Stimulated activated CD8-positive, alpha-beta memory T cell treated with anti-CD3 and anti-CD28 coated beads, Interleukin-4, amount 100 ng/mL, for 24 hours (primary cell): ENCODE results near the gene IFNG-AS1.

Source experiments
- DNase-seq: peaks from one replicate; pipeline ENCODE4 v3.0.0-alpha.2; 2020; ENCODE audit warnings: low read depth

Gene IFNG-AS1

DNA sequence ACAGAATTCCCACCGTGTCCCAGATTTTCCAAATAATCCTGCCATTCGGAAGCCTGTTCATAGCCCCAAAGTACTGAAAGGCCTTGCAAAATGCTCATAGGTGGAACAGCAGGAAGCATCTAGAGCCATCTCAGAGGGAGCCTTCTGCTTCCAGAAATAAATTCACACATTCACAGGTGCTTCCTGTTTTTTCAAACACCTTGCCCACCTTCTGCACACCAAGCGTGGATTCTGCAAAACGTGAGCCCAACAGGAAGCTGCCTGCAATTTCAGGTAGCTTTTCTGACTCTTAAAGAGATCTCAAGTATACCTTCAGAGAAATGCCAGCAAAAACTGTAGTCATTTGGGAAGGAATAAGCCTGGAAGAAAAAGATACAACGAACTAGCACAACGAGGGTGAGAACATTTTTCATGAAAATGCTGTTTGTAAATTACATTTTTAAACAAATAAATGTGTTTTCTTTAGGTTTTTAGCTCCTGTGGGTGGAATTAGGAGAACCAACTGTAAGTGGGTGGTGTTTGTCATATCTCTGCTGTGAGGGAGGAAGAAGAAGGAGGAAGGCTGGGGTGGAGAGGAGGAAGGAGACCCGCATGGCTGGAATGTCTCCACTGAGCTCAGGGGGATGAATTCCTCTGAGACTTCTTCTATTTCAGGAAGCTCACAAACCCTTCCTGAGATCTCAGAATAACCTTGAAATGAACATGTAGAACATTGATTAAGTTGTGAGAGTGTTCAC is at the start of gene IFNG-AS1:
Gene IFNG-AS1, plus strand, starts transcription at position 264 of the 737 bp plus-strand sequence.
- no peak for DNase-seq

DNA sequence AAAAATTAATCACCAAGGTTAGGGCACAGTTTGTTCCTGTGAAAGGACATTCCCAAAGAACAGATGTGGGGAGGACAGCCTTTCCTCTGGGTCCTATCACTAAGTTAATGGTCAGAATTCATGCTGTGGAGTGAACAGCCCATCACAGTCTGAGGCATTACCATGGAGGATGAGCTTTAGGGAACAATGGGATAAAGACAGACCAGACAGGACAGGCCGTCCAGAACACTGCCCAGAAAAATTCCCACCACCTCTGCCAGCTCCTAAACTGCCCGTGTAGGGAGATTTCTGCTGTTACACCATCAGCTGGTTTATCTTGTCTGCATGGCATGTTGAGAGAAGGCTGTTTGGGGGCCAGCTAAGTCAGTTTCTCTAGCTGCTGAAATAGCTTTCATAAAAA is 49.6 kb upstream of the IFNG-AS1 start:
- no peak for DNase-seq

DNA sequence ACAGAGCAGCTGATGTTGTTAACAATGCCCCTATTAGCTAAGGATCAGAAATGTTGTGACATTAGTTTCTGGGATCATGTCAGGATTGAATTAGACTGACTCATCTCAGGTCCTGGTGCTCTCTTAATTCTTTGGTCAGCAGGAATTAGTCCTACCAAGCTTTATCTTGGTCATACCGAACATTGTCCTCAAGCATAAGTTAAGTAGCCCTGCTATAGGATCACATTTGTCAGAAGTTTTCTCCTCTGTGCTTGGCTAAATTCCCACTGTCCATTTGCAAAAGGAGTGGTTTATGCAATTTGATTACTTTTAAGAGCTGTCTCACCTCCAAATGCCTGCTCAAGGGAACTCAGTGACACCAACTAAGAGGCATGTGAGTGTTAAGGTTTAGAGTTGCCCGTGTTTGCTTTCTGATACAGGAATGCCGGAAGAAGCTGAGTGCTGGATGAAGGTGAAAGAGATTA is 48.4 kb upstream of the IFNG-AS1 start:
- DNase-seq, result no peak

DNA sequence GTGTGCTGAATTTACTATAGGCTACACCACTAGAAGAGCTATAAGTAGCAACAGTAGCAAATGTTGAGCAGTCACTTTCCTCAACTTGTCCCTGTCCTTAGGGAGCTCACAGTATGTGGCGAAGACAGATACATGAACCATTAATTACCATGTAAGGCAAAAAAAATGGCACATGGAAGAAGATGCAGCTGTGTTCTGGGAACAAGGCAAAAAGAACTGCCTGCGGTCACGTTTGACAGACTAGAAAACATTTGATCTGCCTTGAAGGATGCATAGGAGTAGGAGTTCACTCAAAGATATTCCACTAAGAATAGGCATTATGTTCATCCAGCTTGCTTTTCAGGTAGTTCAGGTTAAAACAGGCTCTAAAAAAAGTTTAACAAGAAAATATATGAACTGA is 46.5 kb upstream of the IFNG-AS1 start:
- DNase-seq, result no peak

DNA sequence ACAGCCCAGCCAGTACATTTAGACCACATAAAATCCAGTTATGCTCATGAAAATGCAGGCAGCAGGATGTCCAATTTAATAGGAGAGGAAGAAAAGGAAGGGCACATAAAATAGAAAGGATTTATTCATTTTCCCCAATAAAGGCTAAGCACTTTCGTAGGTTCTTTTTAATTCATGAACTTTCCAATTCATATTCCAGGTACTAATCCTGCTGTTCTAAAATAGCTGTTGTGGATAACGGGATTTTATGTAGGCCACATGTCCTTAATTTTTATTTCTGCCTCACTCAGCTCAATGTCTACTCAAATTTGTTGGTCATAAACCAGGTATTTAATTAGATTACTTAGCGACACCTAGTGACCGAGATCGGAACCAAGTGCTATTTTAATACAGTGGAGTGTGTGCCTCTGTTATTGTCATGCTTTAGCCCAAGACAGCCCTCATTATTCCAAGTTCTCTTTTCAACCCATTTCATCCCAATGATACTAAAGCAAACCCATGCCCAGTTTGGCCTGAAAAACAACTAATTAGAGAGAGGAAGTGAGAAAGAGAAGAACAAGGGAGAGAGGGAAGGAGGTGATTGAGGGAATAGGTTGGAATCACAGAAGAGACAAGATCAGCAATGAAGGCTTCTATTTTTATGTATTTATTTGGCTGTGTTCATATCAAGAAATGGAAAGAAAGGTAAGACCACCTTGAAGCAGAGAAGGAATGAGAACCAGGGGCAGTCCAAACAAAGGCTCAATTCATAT is 45.9 kb upstream of the IFNG-AS1 start:
- peak; percentile 38 for DNase-seq

DNA sequence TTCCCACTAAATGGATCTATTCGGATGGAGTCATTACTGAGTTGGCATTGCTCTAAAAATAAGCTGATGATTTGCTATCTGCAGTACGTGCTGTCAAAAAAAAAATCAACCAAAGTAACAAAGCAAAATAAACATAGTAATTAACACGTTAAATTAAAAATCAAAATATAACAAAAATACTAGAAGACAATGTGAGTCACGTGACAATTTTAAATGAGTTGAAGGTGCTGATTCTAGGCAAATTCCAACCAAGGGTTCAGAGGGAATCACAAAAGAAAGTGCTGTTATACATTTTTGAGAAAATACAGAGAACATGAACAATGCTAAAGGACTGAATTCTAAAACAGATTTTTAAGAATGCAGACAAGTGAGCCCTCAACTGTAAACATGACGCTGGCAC is 45.2 kb upstream of the IFNG-AS1 start:
- DNase-seq, result no peak

DNA sequence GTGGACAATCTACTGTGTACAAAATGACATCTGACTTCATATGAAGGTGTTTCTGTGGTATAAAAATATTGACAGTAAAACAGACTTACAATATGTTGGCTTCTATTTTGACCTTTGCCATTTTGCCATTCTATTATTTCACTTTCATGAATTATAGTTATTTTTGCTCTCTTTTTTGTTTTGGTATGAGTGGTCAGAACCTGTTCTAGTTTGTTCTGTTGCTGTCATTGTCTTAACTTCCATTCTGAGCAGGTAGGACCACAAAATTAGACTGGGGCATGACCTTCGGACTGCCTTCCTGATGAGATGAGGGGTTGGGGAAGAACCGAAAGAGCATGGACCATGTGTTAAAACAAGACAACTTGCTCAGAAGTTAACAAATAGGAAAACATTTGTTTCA is 36.5 kb upstream of the IFNG-AS1 start:
- no peak for DNase-seq

DNA sequence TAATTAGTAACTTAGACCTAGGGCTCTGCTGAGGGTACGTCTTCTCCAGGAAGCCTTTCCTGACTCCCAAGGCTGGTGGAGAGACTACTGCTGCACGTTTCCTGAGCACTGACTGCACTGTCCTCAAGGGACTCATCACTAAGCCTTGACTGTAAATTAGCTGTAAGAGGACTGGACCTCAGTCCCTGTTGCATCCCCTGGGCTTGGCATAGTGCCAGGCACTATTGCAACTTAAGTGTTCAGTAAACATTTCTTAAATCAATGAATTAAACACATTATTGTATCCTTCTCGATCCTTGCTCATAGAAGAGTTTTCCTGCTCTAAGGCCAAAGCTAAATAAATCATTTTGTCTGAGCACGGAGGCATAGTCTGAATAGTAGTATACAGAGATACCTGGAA is 31.9 kb upstream of the IFNG-AS1 start:
- DNase-seq, result no peak

DNA sequence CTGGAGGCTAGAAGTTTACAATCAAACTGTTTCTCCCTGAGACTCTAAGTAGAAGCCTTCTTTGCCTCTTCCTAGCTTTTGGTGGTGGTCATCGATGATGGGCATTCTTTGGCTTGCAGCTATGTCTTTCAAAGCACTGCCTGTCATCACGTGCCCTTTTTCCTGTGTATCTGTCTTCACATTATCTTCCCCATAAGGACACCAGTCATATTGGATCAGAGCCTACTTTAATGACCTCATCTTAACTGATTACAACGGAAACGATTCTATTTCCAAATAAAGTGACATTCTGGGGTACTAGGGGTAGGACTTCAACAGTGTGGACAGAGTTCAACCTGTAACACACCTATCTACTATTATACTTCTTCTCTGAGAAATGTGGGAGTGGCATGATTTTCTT is 31.1 kb upstream of the IFNG-AS1 start:
- no peak for DNase-seq

DNA sequence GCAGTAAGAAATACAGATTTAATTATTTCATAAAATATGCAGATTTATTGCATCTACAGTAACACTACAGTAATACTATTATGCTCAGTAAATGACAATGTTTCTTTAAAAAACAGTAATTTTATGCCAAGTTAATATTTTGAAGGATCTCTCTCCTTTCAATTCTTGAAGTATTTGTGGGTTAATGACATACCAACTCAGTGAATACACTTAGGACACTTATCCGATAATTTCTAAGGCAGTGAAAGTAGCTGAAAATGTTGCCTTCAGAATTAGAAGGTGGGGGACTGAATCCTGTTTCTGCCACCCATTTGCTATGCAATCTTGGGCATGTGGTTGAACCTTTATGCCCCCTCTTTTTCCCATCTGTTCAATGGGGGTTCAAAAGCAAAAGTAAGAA is 24.8 kb upstream of the IFNG-AS1 start:
- DNase-seq, result no peak

DNA sequence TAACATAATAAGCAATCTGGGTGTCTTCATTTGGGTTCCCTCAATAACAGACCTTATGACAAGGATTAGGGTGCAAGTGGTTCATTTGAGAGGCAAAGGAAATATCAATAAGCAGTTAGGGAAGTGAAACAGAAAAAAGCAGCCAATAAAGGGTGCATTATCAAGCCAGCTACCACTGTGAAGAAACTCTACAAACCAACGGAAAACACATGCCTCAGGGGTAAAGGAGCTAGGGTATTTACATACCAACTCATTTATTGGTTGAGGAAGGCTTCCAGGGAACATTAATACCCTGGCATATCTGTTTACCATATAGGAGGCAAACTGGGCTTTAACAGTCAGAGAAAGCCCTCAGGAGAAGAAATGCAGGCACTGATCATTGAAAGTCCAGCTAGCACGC is 22.7 kb upstream of the IFNG-AS1 start:
- DNase-seq, result no peak

DNA sequence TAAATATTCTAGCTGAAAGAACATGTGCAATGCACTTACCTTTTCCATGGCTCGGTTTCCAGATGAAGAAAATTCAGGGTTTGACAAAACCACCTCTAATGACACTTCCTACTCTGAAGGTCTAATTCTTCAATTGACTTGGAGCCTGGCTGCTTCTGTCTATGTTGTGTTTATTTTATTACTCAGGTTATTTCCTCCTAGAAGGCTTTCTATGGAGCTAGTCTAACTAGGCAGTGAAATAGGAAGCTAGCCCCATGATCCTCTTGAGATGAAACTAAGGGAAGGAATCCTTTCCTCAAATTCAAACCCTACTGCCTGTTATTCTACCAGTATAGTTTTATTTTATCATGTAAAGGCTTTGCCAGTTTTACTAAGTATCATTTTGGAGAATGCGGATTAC is 20.9 kb upstream of the IFNG-AS1 start:
- DNase-seq, result no peak

DNA sequence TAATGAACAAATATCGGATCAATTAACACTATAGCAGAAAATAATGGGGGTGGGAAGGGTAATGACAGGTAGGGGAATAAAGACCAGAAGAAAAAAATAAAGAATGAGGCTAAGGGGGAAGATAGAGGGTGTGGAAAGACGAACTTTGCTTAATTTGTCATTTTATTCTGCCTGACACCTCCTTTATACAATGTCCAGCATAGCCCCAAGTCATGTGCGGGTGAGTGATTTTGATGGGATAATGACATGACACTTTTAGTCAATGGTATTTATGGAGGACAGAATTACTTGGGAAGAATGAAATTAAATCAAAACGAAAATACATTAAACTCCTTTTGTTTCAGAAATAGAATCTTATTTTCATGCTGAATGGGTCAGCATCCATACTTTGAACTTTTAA is 20.5 kb upstream of the IFNG-AS1 start:
- DNase-seq, result no peak

DNA sequence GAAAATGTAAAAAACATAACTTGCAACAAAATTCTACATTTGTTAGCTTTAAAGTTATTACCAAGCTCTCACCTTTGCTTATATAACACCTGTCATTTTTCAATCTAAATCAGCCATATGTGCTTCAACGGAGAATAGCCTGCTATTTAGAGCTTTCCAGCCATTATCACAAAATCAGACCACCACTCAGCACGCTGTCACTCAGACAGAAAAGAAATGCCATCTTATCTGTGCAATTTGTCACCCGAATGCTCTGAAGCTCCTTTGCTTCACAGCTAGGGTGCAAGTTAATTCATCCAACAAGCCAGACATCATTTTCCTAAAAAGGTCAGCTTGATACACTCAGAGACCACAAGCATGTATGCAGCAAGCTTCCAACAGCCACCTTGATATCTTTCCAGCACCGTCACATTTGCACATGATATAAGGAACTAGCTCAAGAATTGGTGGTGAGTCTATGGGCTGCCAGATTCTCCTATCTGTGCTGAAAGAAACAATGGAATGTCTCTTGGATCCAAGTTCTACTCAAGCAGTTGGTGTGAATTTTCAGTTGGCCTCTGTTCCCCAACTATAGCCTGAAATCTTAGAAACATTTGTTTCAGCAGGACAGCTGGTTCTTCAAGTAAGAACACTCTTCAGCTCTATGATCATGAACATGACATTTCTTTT is 20.0 kb upstream of the IFNG-AS1 start:
- DNase-seq, result no peak

DNA sequence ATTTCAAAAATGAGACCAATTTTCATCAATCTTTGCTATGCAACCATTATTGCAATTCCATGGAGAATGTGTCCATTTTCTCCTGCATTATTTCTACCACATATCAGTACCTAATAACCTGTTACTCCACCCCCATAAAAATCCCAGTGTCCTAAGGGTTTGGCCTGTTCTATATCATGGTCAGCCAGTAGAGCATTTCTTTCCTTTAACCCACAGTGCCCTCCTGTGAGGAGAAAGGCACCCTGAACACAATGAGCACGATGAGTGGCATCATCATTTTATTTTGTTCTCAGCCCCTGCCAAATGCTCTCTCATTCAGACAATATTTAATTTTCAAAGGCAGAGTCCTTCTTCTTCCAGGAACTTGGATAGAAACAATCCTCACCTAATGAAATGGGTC is 11.6 kb upstream of the IFNG-AS1 start:
- no peak for DNase-seq

DNA sequence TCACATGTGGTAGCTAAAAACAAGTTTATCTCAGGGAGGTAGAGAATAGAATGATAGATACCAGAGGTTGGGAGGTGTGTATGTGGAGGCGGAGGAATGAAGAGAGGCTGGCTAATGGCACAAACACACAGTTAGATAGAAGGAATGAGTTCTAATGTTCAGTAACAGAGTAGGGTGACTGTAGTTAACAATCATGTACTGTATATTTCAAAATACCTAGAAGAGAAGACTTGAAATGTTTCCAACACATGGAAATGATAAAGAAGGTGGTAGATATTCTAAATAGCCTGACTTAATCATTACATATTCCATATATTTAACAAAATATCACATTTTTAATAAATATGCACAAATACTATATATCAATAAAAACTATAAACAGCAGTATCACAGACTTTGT is 8.9 kb upstream of the IFNG-AS1 start:
- no peak for DNase-seq

DNA sequence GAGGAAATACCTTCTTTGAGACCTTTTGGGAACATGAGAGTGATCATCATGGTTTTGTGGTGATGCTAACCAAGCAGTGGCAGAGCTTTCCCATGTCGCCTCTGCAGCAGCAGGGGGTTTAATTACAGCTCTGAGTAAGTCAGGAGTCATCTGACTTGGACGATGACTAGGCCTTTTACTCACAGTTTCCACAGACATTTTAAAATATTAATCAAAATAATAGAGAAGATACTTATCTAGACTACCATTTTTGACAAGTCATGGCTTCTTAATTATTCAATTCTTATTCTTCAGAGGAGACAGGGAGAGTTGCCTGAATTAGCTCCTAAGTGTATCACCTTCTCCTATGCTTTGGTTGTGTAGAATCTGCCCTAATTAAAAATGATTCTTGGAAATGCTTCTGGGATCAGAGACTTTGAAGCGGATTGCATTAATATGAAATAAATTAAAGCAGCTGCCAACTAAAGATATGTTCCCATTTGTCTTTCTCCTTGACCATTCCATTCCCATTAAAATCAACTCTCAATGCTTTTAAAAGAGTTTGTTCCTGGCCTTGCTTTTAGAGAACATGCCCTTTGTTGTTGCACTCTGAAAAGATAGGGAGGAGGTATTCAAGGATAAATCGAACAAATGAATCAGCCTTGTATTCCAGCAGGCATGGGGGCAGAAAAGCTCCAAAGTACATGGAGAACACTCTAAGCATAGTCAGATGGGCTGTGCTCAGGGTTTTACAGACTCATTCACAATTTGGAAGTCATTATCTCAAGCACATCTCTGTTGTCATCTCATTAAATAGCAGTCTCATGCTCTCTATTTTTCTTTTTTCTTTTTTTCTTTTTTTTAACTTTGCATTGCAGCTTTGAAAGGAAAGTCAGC is 7.7 kb upstream of the IFNG-AS1 start:
- DNase-seq, result no peak

DNA sequence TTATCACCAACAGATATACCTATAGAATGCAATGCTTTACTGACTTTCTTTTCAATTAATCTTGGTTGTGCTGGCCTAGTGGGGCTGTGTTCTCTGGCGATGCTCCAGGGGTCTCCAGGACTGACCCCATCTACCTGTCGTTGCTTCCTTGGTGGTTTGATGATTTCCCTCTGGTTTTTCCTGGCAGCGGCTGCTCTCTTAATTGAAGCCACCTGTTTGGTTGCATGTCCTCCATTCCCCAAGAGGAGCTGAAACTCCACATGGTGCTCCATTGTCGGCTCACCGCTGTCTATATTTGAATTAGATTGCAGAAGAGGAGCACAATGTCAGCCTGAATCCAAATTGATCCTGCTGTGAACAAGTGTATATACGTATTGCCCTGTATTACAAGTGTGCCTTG is 7.1 kb upstream of the IFNG-AS1 start:
- DNase-seq, result no peak

DNA sequence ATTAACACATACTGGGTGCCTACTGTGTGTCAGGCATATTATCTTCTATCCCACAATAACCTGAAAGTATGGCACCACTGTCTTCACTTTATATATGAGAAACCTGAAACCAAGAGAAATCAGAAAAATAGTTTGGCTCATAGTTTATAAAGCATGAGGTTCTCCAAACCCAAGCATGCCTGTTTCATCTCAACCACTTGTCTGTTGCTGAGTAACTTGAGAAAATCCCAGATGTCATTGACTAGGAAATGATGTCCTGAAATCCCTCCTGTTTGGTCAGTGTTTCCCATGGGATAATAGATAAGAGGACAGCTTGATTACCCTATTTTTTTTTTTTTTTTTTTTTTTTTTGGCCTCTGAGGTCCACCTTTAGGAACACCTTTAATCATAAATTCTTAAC is 2.6 kb upstream of the IFNG-AS1 start:
- no peak for DNase-seq

DNA sequence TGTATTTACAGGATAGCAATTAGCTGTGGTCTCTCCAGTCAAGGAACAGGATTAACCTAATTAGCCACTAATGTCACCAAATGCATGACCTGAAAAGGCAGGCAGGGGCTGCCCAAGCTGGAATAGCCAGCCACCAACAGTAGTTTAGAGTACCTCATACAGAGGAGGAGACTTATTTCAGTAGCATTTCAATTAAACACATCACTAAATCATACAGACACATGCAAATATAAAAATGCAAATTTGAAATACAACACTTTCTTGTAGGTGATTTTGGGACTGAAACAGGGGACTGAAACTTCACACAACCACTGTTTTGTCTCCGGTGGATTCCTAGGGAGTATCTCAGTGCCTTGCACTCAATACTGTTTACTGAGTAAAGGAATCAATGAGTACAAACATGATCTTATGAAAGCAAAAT is 636 bp upstream of the IFNG-AS1 start:
- no peak for DNase-seq

DNA sequence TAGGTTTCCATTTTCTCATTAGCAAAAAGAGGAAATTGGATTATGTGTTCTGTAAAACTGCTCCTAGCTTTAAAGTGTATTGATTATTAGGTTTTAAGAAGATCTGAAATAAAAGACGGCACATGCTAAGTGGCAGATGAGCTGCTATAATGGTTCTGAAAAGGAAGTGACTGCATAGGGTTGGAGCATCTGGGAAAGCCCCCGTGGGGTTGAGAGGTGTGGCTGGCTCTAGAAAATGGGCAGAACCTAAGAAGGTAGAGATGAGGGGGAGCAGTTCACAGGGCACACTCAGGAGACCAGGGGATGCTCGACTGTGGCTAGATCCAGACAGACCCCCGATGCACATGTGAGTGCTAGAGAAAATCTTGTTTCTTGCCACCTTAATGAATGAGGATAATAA is 1.9 kb downstream of the IFNG-AS1 start:
- peak; percentile 12 for DNase-seq

DNA sequence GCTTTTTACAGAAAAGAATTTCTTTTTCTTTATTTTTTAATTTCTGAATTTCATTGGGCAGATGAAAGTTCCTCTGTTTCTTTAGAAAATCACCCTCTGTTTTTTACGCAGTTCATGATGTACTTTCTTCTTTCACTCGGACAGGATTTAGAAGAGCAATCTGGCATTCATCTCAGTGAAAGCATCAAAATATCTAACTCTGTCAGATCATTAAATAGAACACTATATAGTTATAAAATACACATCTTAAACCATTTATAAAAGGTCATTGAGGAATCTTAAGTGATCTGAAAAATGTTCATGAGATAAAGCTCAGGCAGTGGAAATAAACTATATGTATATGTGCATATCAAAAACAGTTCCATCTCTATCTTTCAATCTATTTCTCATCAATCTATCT is 3.9 kb downstream of the IFNG-AS1 start:
- no peak for DNase-seq
